RWPE1 (cell line): ENCODE data around the gene SWT1.
A peak's percentile ranks its signal among the peaks of the same experiment; 100 is the strongest.
"Not testable (repeated sequence)": the region's sequence is repeated elsewhere in the genome, so short reads cannot be mapped to it uniquely, and the experiment has no call there.

Source experiments
- CTCF ChIA-PET: fragments of 350-600 bp; sonication (Branson Sonifier 250); formaldehyde crosslinking; extraction: SDS; loops from one replicate; lab custom pipeline; 2021; lab: Yijun Ruan, JAX
- POLR2A ChIA-PET: fragments of 400-600 bp; formaldehyde crosslinking; extraction: SDS; loops from one replicate; lab custom pipeline; 2020; ENCODE audit warnings: antibody characterized with exemption; ENCODE audit not compliant: low non-redundant PET; lab: Yijun Ruan, JAX
- DNase-seq: peaks from one replicate; pipeline ENCODE4 v3.0.0; 2012; ENCODE audit warnings: low spot score
- H3K27ac ChIP-seq: fragments of 450-650 bp; 2 replicates; pipeline ENCODE4 v1.5.1; 2017
- CTCF ChIP-seq: fragments of 450-650 bp; conservative IDR thresholded peaks from 2 replicates; pipeline ENCODE4 v1.5.1; 2017; ENCODE audit warnings: low read depth, mild to moderate bottlenecking

Gene SWT1

GRCh38 chr1:185257116-185257949, 100.4 kb downstream of the SWT1 start:
- H3K27ac ChIP-seq, POLR2A ChIA-PET, CTCF ChIA-PET, DNase-seq: not testable (repeated sequence)

GRCh38 chr1:185257950-185258208, 100.9 kb downstream of the SWT1 start:
- H3K27ac ChIP-seq: no peak overlapping the region
- CTCF ChIA-PET: no interaction called here
- no peak for TF ChIP-seq CTCF
- POLR2A ChIA-PET: no interaction called here
- DNase-seq: peak; percentile 5

GRCh38 chr1:185258676-185259075, 101.7 kb downstream of the SWT1 start:
- H3K27ac ChIP-seq: no peak overlapping the region
- ChIA-PET CTCF (no interaction called here), POLR2A (no interaction called here)
- DNase-seq: no peak
- TF ChIP-seq CTCF: no peak

GRCh38 chr1:185260611-185261010, 103.6 kb downstream of the SWT1 start:
- no peak for DNase-seq

GRCh38 chr1:185262151-185262550, 105.2 kb downstream of the SWT1 start:
- H3K27ac ChIP-seq: no peak overlapping the region
- CTCF ChIA-PET: no interaction called here
- no peak for DNase-seq
- no peak for TF ChIP-seq CTCF
- POLR2A ChIA-PET: no interaction called here

More at GRCh38 chr1:185260611-185261010, 103.6 kb downstream of the SWT1 start:
- no peak overlapping the region for H3K27ac ChIP-seq
- CTCF ChIA-PET: no interaction called here
- no peak for TF ChIP-seq CTCF
- POLR2A ChIA-PET: no interaction called here

GRCh38 chr1:185263292-185263691, 106.3 kb downstream of the SWT1 start:
- H3K27ac ChIP-seq: no peak overlapping the region
- no peak for TF ChIP-seq CTCF
- CTCF ChIA-PET: interaction anchor here (0.7 kb wide), 2 partner anchors 56 to 281 kb away, joined by 4 to 6 read pairs; no protein-coding TSS in a partner anchor
- POLR2A ChIA-PET: no interaction called here
- no peak for DNase-seq

GRCh38 chr1:185263780-185264179, 106.8 kb downstream of the SWT1 start:
- TF ChIP-seq CTCF: no peak
- POLR2A ChIA-PET: no interaction called here
- CTCF ChIA-PET: interaction anchor here (0.7 kb wide), 2 partner anchors 56 to 281 kb away, joined by 4 to 6 read pairs; no protein-coding TSS in a partner anchor
- no peak overlapping the region for H3K27ac ChIP-seq
- no peak for DNase-seq
